HepG2 (cell line): ENCODE results near the gene GINS2. TPM values are rescaled to one million over a fixed set of nuclear protein-coding genes. Genes with fewer than 3 reads are reported as not detected.
A peak's percentile ranks its signal among the peaks of the same experiment; 100 is the strongest.

ENCODE experiments used
- ATAC-seq: fragments of 200-7000 bp; cut with Tn5 transposase; 3 replicates; pipeline ENCODE4 v1.9.1; 2020; ENCODE audit warnings: mild to moderate bottlenecking, moderate library complexity
- BruUV-seq: library from RNA; stranded (reverse); fragments of 400-500 nt; replicated peaks from 2 replicates; lab custom pipeline; 2021; lab: Mats Ljungman, UMichigan
- CTCF ChIA-PET: fragments of 300-600 bp; formaldehyde crosslinking; extraction: SDS; loops from one replicate; lab custom pipeline; 2021; ENCODE audit warnings: low total read pairs, inconsistent platforms, low intra/inter-chr PET ratio; lab: Yijun Ruan, JAX
- POLR2A ChIA-PET: fragments of 350-600 bp; sonication (Branson Sonifier 250); formaldehyde crosslinking; loops from one replicate; lab custom pipeline; 2020; ENCODE audit warnings: antibody characterized with exemption, inconsistent platforms; lab: Yijun Ruan, JAX
- DNase-seq: peaks from one replicate; pipeline ENCODE4 v3.0.0-alpha.2; 2015; ENCODE audit warnings: low spot score
- FAIRE-seq: peaks from 3 replicates; lab custom pipeline; 2011; peaks lifted over from hg19 to GRCh38; lab: Jason Lieb, UNC
- H2AFZ ChIP-seq: one replicate; pipeline ENCODE4 v1.6.1; 2011; ENCODE audit warnings: low read length, inconsistent platforms
- H3K27ac ChIP-seq: fragments of 300-600 bp; 3 replicates; pipeline ENCODE4 v1.8.0; 2011; ENCODE audit warnings: mixed run types, mild to moderate bottlenecking, mixed read lengths, low read length, inconsistent platforms; ENCODE audit not compliant: insufficient read depth; ENCODE audit errors: extremely low read length
- H3K27me3 ChIP-seq, 2 experiments: fragments of 200-600 bp in 1 of 2; 2 replicates in 1 of 2; 3 replicates in 1 of 2; pipeline versions ENCODE4 v1.6.0 to v1.8.0; 2011; ENCODE audit warnings: low read length in 2 of 2, mild to moderate bottlenecking in 2 of 2, moderate library complexity in 2 of 2, inconsistent platforms in 1 of 2; ENCODE audit not compliant: insufficient read depth in 2 of 2, control insufficient read depth in 1 of 2
- H3K36me3 ChIP-seq, 2 experiments: fragments of 200-600 bp in 1 of 2; replicated peaks in 1 of 2; 2 replicates in 1 of 2; 3 replicates in 1 of 2; pipeline versions ENCODE4 v1.5.1 to v1.8.0; 2011; ENCODE audit warnings: low read length in 2 of 2, inconsistent platforms in 1 of 2; ENCODE audit not compliant: insufficient read depth in 2 of 2, control insufficient read depth in 1 of 2
- H3K4me1 ChIP-seq: 2 replicates; pipeline ENCODE4 v1.5.1; 2012; ENCODE audit warnings: low read length, inconsistent platforms; ENCODE audit not compliant: insufficient read depth
- H3K4me2 ChIP-seq: 2 replicates; pipeline ENCODE4 v1.6.0; 2011; ENCODE audit warnings: low read depth, low read length, inconsistent platforms
- H3K4me3 ChIP-seq, 3 experiments: fragments of 200-600 bp in 1 of 3; sonication (generic), shearing (Covaris generic) in 1 of 3; replicated peaks in 1 of 3; 2 replicates each; pipeline ENCODE4 v1.5.1; 2011 to 2016; ENCODE audit warnings: low read length in 3 of 3, inconsistent platforms in 2 of 3, low read depth in 2 of 3, mild to moderate bottlenecking in 2 of 3, control low read depth in 1 of 3, mixed read lengths in 1 of 3; ENCODE audit not compliant: insufficient read depth in 1 of 3
- H3K79me2 ChIP-seq: one replicate; pipeline ENCODE4 v1.6.1; 2011; ENCODE audit warnings: low read length, inconsistent platforms; ENCODE audit not compliant: insufficient read depth
- H3K9ac ChIP-seq: 2 replicates; pipeline ENCODE4 v1.6.0; 2011; ENCODE audit warnings: mild to moderate bottlenecking, low read depth, low read length, inconsistent platforms; ENCODE audit not compliant: insufficient read depth
- H3K9me3 ChIP-seq: 2 replicates; pipeline ENCODE4 v1.5.1; 2012; ENCODE audit warnings: mild to moderate bottlenecking, low read length
- H4K20me1 ChIP-seq: 2 replicates; pipeline ENCODE4 v1.6.0; 2011; ENCODE audit warnings: inconsistent platforms, mild to moderate bottlenecking, low read length, moderate library complexity; ENCODE audit not compliant: insufficient read depth
- AGO2 ChIP-seq: fragments of 200-400 bp; formaldehyde crosslinking; optimal IDR thresholded peaks from 2 replicates; pipeline ENCODE3; 2017; ENCODE audit warnings: mild to moderate bottlenecking, low read depth, low read length, moderate library complexity
- CHD2 ChIP-seq: IDR thresholded peaks from 2 replicates; pipeline ENCODE4 v1.6.1; 2011; ENCODE audit warnings: low read depth, low read length, improper control_type of control experiment
- MLLT10 ChIP-seq: sonication (generic); formaldehyde crosslinking; IDR thresholded peaks from 2 replicates; pipeline ENCODE4 v1.4.0; 2020; ENCODE audit warnings: missing genetic modification reagents
- POLR2A ChIP-seq, 2 experiments: IDR thresholded peaks; 2 replicates each; pipeline ENCODE4 v1.6.1; 2011; ENCODE audit warnings: low read depth in 2 of 2, low read length in 2 of 2, mild to moderate bottlenecking in 1 of 2, moderate library complexity in 1 of 2; ENCODE audit not compliant: insufficient read depth in 1 of 2
- ZFAT ChIP-seq: sonication (generic); formaldehyde crosslinking; conservative IDR thresholded peaks from 2 replicates; pipeline ENCODE4 v1.8.1; 2023; ENCODE audit warnings: missing genetic modification reagents, inconsistent platforms
- ZNF788 ChIP-seq: sonication (generic); formaldehyde crosslinking; IDR thresholded peaks from 2 replicates; pipeline ENCODE4 v1.5.0; 2020; ENCODE audit warnings: mild to moderate bottlenecking, missing genetic modification reagents, borderline replicate concordance
- WGBS: methylation state at CpG from one replicate; pipeline ENCODE4 v1.1.6; 2017; ENCODE audit warnings: low lambda C conversion rate; 5-methylcytosine and 5-hydroxymethylcytosine counted together
- in situ Hi-C: cut with HindIII; loops from 2 replicates; pipeline ENCODE4 v1.10.0; 2017; ENCODE audit warnings: low pct_unique_long_range_greater_than_20kb; ENCODE audit not compliant: extremely low pct_ligation_motif_present
- intact Hi-C: fragments of 100-400 bp; cut with micrococcal nuclease; formaldehyde crosslinking; loops from one replicate; pipeline ENCODE4 v1.10.0; 2022; ENCODE audit not compliant: unreplicated experiment
- polyA plus RNA-seq, 8 experiments: library from polyadenylated mRNA; depleted of rRNA in 3 of 8; stranded (reverse) in 7 of 8; unstranded in 1 of 8; fragments of >200 nt; fragmentation: Illumina TruSeq in 4 of 8; extraction: Trizol in 4 of 8; gene quantifications; 2 replicates each; pipeline versions ENCODE4 v1.2.1 to v1.2.3, GENCODE V29; 2011 to 2016; ENCODE audit warnings: low read depth in 4 of 8, missing spikeins in 1 of 8, mixed read lengths in 1 of 8; ENCODE audit not compliant: insufficient read depth in 1 of 8
- total RNA-seq, 5 experiments: library from RNA; depleted of rRNA; stranded (reverse); fragments of >200 nt; fragmentation: Illumina TruSeq; extraction: Trizol; gene quantifications; 2 replicates each; pipeline ENCODE4 v1.2.3, GENCODE V29; 2016; ENCODE audit warnings: low read depth in 1 of 5

Gene GINS2
- total and polyA plus RNA-seq, 2 of the 13 experiments (the other 11 are each of a cell fraction or from before 2014, with no cell fraction given), result 10.6 to 48.3 TPM

DNA sequence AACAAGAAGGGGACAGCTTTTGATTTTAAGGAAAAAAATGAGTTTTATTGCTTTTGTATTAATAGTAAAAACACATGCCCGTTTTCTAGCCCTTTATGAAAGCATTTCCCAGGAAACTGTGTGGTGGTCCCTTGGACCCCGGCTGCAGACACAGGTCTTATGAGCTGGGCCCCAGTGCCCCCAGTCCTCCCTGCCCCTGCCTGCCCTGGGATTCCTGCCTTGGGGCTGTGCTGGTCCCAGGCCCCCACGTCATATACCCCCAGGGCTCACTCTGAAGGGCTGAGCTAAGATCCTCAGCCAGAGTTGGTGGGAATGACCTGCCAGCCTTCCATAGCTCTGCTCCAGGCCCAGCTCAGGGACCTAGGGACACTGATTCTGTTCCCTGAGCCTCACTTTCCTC, 30.8 kb downstream of the GINS2 start:
- Histone ChIP-seq H3K27ac (no peak overlapping the region), H3K4me3 (no peak overlapping the region), H3K4me1 (no peaks in the 10 kb centered on the region), H3K79me2 (no peaks in the 10 kb centered on the region), H3K36me3 (peaks cover 59 to 94% of the 10 kb centered on the region in 2 experiments), H3K9ac (no peak overlapping the region), H2AFZ (no peak overlapping the region), H3K4me2 (no peak overlapping the region), H3K9me3 (no peaks in the 10 kb centered on the region), H3K27me3 (no peaks in the 10 kb centered on the region), H4K20me1 (peaks cover 22% of the 10 kb centered on the region)
- no peak for ATAC-seq
- CTCF ChIA-PET, result no interaction called here
- TF ChIP-seq MLLT10 (CRISPR knock-in tag) (no peak), POLR2A (IDR thresholded peaks at IDR 0.05; ENCODE audit: insufficient read depth in 1 of 2, low read depth in 2 of 2, low read length in 2 of 2) (0 out of 4 replicates have a peak, but pooled peaks of 1 of the 2 experiments have one; percentile 3)
- no peak for FAIRE-seq
- DNase-seq, result no peak
- intact Hi-C loops, result no loop called here
- 97% methylated on average over 3 of the region's 3 CpGs for WGBS
- TSS peak; percentile 43 for BruUV-seq
- POLR2A ChIA-PET, result no interaction called here
- in situ Hi-C loops, result loop anchor here (5.0 kb wide), 1 partner anchor 59 kb away; no protein-coding TSS in a partner anchor

DNA sequence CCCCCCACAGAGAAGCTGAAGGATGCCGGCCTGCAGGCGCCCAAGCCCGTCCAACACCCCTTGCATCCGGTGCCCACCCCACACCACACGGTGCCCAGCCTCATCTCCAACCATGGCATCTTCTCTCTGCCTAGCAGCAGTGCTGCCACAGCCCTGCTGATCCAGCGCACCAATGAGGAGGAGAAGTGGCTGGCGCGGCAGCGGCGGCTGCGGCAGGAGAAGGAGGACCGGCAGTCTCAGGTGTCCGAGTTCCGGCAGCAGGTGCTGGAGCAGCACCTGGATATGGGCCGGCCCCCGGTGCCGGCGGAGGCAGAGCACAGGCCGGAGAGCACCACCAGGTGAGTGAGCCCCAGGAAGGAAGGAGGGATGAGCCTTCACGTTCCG, 31.5 kb downstream of the GINS2 start:
- Histone ChIP-seq H3K27me3 (no peaks in the 10 kb centered on the region), H3K27ac (no peak overlapping the region), H3K4me2 (no peak overlapping the region), H3K9me3 (no peaks in the 10 kb centered on the region), H3K79me2 (no peaks in the 10 kb centered on the region), H4K20me1 (peaks cover 28% of the 10 kb centered on the region), H3K4me3 (no peak overlapping the region), H3K4me1 (peaks cover 5% of the 10 kb centered on the region), H2AFZ (no peak overlapping the region), H3K9ac (no peak overlapping the region), H3K36me3 (peaks cover 53 to 87% of the 10 kb centered on the region in 2 experiments)
- WGBS, result 98% methylated on average over 21 of the region's 21 CpGs
- ATAC-seq (no peak), FAIRE-seq (no peak), DNase-seq (no peak)
- BruUV-seq, result no TSS peak
- ChIA-PET CTCF (no interaction called here), POLR2A (no interaction called here)
- in situ Hi-C loops, result loop anchor here (5.0 kb wide), 1 partner anchor 60 kb away; no protein-coding TSS in a partner anchor
- TF ChIP-seq CHD2 (no peak), AGO2 (peak; percentile 74), ZFAT (CRISPR knock-in tag) (no peak), ZNF788 (CRISPR knock-in tag) (no peak)
- intact Hi-C loops, result no loop called here
